HuH-7.5 (cell line): ENCODE data around the gene ATP8B4.
"Not testable (repeated sequence)": the region's sequence is repeated elsewhere in the genome, so short reads cannot be mapped to it uniquely, and the experiment has no call there.

ENCODE experiments used
- DNase-seq: peaks from one replicate; pipeline ENCODE4 v3.0.0; 2011; ENCODE audit warnings: low spot score

The ATP8B4 gene

DNA sequence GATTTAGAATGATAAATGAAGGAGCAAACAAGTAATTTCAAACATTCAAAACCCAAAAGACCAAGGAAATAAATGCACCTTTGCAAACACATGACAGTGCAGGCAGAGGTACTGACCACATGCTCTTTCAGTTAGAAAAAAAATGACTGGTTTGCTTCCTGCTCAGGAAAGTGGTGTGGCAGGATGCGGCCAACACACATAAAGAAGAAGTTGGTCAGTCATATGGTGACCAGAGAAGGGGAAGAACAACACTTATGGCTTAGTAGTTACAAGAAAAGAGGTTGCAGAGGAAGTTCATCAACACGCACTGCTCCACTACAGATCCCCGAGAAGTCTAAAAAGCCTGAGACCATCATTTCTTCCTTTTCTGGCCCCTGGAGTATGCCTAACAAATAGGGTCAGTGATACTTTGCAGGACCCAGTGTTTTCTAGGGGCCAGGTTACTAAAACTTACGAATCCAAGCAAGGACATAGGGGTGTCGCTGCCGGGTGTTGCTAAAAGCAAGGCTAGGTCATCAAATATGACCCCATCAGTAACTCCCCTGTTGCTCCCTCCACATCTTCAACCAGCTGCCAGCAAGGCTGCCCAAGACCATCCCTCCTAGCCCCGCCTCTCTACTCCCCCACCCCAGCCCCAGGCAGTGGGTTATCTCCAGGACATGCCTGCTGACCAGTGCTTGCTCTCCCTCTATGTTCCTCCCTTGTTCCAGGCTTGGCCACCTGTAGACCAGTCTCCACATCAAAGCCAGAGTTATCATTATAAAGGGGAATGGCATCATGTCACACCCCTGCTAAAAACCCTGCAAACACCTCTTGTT, 11.2 kb downstream of the ATP8B4 start:
- DNase-seq: no peak

- no peak for DNase-seq
Measured at GRCh38 chr15:50107157-50107556, 11.9 kb downstream of the ATP8B4 start.

- DNase-seq: no peak
Measured at GRCh38 chr15:50106457-50106856, 12.6 kb downstream of the ATP8B4 start.

DNA sequence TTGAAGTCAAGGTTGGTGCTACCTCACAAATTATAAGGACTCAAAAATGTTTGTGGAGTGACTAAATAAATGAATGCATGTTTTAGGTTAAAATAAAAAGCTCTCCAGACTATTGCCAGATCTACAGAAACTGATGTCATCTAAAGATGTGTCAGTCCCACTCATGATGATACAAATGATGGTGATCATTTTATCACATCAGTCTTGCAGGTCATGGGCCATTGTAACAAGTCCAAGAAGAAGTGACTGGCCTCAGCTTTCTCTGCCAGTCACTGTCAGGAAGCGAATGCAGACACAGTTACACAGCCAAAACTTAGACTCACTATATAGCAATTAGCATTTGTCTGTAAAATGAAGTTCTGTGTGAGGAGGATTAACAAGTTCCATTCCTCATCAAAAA, 18.5 kb downstream of the ATP8B4 start:
- no peak for DNase-seq

DNA sequence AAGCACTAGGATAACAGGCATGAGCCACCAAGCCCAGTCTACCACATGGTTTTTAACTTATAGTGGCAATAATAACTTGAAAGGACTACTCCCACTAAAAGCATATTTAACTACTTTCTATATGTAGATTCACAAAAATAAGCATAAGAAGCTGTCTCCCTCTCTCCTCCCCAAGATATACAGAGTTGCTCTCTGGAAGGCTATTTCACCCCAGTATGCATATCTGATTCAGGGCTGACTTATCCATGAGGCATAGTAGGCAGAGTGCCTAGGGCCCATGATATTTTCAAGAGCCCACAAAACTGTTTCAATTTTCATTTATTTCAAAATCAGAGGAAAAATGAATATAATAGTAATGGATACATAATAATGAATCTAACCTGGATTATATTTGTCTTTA, 20.5 kb downstream of the ATP8B4 start:
- no peak for DNase-seq

GRCh38 chr15:50095938-50096821, 22.9 kb downstream of the ATP8B4 start:
- no peak for DNase-seq

GRCh38 chr15:50089386-50089785, 29.6 kb downstream of the ATP8B4 start:
- DNase-seq: not testable (repeated sequence)

GRCh38 chr15:50084932-50085331, 34.1 kb downstream of the ATP8B4 start:
- DNase-seq: no peak

GRCh38 chr15:50083424-50084025, 35.5 kb downstream of the ATP8B4 start:
- DNase-seq: no peak

DNA sequence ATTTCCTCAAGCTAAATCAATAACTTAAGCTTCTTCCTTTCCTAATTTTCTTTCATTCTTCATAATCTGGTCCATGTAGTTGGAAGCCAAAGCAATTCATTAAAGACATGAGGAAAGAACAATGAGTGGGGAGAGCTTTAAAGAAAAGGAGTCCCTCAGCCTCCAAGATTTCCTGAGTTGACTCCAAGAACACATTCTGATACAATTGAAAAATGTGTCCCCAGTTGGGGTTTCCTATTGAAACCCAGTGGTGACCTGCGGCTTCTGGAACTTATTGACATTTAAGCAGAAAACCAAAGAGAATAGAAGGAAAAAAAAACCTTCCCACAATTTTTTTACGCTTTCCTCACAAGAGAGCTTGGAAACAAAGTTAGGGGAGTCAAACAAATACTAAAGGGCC, 37.0 kb downstream of the ATP8B4 start:
- DNase-seq: no peak

GRCh38 chr15:50077651-50078050, 41.4 kb downstream of the ATP8B4 start:
- no peak for DNase-seq

- no peak for DNase-seq
Measured at GRCh38 chr15:50077176-50077575, 41.9 kb downstream of the ATP8B4 start.

DNA sequence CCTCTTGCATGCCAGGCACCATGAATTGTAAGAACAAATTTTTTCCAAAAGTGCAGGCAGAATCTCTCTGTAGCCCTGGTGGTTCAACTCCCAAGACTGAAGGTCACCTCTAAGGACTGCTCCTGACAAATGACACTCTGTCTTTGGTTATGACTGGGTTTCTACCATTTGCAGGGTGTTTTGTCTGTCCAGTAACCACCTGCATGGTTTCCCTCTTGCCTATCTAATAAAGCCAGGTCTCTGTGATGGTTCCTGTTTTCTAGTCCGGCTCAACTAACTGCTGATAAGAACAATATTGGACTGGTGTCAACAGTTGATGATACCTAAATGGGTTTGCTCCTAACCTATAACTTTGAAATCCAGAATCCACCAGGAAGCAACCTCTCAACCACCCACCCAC, 43.7 kb downstream of the ATP8B4 start:
- DNase-seq: no peak

- DNase-seq: no peak
Measured at GRCh38 chr15:50071551-50072258, 47.3 kb downstream of the ATP8B4 start.

DNA sequence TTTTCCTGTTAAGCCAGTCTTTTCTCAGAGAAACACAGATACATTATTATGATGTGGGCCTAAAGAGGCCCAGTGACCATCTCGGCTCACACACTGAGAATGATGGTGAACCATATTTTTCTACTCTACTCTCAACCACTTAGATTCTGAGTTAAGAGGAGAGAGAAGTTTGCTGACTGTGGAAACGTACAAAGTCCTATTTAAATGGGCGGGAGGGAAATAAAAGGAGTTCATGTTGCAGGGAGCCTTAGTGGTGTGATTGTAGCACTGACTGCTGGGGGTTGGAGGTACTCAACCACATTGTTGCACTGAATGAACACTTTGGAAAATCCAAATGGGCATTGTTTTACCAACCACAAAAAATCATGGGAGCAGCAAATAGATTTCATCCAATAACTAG, 51.0 kb downstream of the ATP8B4 start:
- no peak for DNase-seq

- no peak for DNase-seq
Measured at GRCh38 chr15:50067254-50067653, 51.8 kb downstream of the ATP8B4 start.

GRCh38 chr15:50066666-50067065, 52.4 kb downstream of the ATP8B4 start:
- DNase-seq: no peak

GRCh38 chr15:50066202-50066601, 52.8 kb downstream of the ATP8B4 start:
- no peak for DNase-seq

DNA sequence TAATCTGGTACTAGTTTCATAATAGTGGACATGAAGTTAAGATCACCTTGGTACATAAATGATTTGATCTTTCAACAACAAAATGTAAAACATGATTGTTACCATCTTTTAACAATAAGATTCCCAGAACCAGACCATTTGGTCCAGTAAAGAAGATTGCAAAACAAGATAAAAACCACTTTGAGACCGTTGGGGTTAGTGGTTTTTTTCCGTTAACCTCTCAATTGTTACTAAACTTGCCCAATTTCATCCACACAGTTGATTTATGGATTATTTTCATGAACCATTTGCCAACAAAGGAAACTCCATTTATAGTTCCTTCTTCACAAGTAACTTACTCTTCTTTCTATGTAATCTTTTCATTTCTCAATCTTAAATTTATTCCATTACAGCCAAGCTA, 53.8 kb downstream of the ATP8B4 start:
- DNase-seq: no peak

GRCh38 chr15:50064673-50065072, 54.4 kb downstream of the ATP8B4 start:
- DNase-seq: no peak

GRCh38 chr15:50063226-50063625, 55.8 kb downstream of the ATP8B4 start:
- DNase-seq: no peak

DNA sequence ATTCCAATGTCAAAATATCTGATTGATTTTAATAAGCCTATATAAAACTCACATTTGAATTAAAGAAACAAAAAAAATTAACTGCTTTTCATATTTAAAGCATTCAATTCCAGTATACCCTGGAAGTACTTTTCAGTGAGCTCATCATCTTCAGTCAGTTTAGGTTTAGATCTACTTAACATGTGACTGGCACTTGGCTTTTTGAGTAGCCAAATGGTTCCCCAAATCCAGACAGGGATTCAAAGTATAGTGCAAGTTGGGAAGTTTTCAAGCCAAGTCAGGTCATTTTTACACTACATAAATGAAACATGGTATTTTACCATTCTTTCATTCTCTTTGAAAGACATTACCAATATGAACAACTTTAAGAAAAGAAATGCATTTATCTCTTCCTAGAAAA, 57.5 kb downstream of the ATP8B4 start:
- DNase-seq: no peak
